Large intestine (tissue), 3 donors: Measurements from ENCODE around the gene L3MBTL3. TPM values are rescaled to one million over a fixed set of nuclear protein-coding genes. Genes with fewer than 3 reads are reported as not detected.
"Not testable (repeated sequence)": the region's sequence is repeated elsewhere in the genome, so short reads cannot be mapped to it uniquely, and the experiment has no call there.

ENCODE experiments used
- DNase-seq, 2 donors: peaks; one replicate each; pipeline versions ENCODE4 v3.0.0 to v3.0.0-alpha.2; 2013
- H3K27ac ChIP-seq: one replicate; pipeline ENCODE4 v1.5.1; 2013; ENCODE audit warnings: low read length
- H3K27me3 ChIP-seq: 2 replicates; pipeline ENCODE4 v1.6.1; 2013; ENCODE audit warnings: low read length; ENCODE audit not compliant: control insufficient read depth, insufficient read depth
- H3K36me3 ChIP-seq: 2 replicates; pipeline ENCODE4 v1.6.1; 2013; ENCODE audit warnings: low read length; ENCODE audit not compliant: control insufficient read depth, insufficient read depth
- H3K4me1 ChIP-seq: one replicate; pipeline ENCODE4 v1.6.1; 2013; ENCODE audit warnings: low read length; ENCODE audit not compliant: control insufficient read depth, insufficient read depth
- H3K4me3 ChIP-seq: one replicate; pipeline ENCODE4 v1.5.1; 2013; ENCODE audit warnings: low read length
- H3K9me3 ChIP-seq: one replicate; pipeline ENCODE4 v1.6.1; 2013; ENCODE audit warnings: mild to moderate bottlenecking, low read depth, low read length, moderate library complexity; ENCODE audit not compliant: control insufficient read depth
- WGBS: methylation state at CpG from one replicate; pipeline ENCODE4 v1.1.5; 2013; ENCODE audit warnings: low lambda C conversion rate; ENCODE audit not compliant: insufficient coverage; 5-methylcytosine and 5-hydroxymethylcytosine counted together
- polyA plus RNA-seq: library from polyadenylated mRNA; unstranded; fragments of 120-200 nt; gene quantifications from one replicate; pipeline ENCODE4 v1.2.1, GENCODE V29; 2013

The L3MBTL3 gene
- polyA plus RNA-seq, 1 donor, result 9.1 TPM

DNA sequence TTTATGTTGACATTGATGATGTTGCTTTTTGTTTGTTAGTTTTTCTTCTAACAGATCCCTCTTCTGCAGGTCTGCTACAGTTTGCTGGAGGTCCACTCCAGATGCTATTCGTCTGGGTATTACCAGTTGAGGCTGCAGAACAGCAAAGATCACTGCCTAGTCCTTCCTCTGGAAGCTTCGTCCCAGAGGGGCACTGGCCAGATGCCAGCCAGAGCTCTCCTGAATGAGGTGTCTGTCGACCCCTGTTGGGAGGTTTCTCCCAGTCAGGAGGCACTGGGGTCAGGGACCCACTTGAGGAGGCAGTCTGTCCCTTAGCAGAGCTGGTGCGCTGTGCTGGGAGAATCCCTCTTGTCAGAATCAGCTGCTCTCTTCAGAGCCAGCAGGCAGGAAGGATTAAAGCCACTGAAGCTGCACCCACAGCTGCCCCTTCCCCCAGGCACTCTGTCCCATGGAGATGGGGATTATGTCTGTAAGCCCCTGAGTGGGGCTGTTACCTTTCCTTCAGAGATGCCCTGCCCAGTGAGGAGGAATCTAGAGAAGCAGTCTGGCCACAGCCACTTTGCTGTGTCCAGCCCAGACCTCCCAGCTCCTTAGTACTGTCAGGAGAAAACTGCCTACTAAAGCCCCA, 155.1 kb downstream of the L3MBTL3 start:
- not testable (repeated sequence) for DNase-seq, H3K4me3 ChIP-seq, H3K4me1 ChIP-seq, H3K27me3 ChIP-seq, H3K36me3 ChIP-seq, H3K27ac ChIP-seq, H3K9me3 ChIP-seq
- no CpG with 5 or more reads among the region's 4 CpGs for WGBS

DNA sequence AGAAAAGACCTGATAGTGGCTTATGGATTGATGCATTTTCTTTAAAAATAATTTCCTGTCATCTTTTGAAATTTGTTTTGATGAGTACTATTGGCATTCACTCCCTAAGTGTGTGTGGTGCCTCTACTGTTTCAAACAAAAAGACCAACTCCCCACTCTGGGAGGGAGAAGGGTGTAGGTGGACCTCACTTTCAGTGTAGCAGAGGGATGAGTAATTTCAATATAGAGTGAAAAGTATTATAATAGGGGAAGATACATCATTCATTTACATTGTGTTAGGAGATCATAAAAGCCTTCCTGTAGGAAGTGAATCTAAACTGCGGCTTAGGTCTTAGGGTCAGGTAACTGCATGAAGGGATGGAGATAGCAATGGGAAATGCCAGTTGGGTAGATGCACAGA, 158.0 kb downstream of the L3MBTL3 start:
- Histone ChIP-seq H3K36me3 (no peaks in the 10 kb centered on the region), H3K4me1 (no peaks in the 10 kb centered on the region), H3K4me3 (no peak overlapping the region), H3K9me3 (no peaks in the 10 kb centered on the region), H3K27ac (no peak overlapping the region), H3K27me3 (no peaks in the 10 kb centered on the region)
- no peak for DNase-seq
- no CpG with 5 or more reads among the region's 1 CpG for WGBS

DNA sequence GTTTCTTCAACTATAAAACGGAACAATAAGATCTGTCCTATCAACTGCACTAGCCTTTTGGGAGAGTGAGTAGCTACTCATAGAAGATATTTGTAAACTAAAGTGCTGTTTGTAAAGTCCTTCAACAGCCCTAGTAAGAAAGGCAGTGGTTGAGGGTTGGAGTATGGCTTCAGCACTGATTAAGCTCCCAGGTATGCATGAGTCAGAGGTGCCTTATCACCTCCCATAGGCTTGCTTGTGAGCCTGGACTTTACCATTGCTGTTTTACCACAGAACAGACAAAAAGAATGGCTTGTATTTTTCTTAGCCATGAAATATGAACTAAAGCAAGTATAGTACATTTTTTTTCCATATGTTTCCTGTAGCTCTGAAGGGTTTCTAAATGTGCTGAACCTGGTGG, 160.3 kb downstream of the L3MBTL3 start:
- no peaks in the 10 kb centered on the region for H3K27me3 ChIP-seq
- H3K27ac ChIP-seq, result no peak overlapping the region
- no peaks in the 10 kb centered on the region for H3K4me1 ChIP-seq
- H3K36me3 ChIP-seq, result no peaks in the 10 kb centered on the region
- 100% methylated on average over 1 of the region's 1 CpG for WGBS
- H3K9me3 ChIP-seq, result no peaks in the 10 kb centered on the region
- DNase-seq, result peak; percentile 31 to 66
- H3K4me3 ChIP-seq, result no peak overlapping the region

DNA sequence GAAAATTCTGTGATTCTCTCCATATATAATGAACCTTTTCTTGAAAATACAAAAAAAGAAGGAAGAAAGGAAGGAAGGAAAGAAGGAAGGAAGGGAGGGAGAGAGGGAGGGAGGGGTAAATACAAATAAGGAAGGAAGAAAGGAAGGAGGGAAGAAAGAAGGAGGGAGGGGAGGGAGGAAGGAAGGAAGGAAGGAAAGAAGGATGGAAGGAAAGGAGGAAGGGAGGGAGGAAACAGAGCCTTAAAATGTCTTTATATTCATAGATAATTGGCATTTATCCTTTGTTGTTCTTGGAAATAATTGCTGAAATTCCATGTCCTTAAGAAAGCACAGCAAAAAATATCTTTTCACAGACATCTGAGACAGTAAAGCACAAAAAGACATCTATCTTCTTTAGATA, 164.1 kb downstream of the L3MBTL3 start:
- no peak for DNase-seq
- Histone ChIP-seq H3K27me3 (no peaks in the 10 kb centered on the region), H3K4me3 (no peak overlapping the region), H3K9me3 (no peaks in the 10 kb centered on the region), H3K4me1 (no peaks in the 10 kb centered on the region), H3K27ac (no peak overlapping the region), H3K36me3 (no peaks in the 10 kb centered on the region)

DNA sequence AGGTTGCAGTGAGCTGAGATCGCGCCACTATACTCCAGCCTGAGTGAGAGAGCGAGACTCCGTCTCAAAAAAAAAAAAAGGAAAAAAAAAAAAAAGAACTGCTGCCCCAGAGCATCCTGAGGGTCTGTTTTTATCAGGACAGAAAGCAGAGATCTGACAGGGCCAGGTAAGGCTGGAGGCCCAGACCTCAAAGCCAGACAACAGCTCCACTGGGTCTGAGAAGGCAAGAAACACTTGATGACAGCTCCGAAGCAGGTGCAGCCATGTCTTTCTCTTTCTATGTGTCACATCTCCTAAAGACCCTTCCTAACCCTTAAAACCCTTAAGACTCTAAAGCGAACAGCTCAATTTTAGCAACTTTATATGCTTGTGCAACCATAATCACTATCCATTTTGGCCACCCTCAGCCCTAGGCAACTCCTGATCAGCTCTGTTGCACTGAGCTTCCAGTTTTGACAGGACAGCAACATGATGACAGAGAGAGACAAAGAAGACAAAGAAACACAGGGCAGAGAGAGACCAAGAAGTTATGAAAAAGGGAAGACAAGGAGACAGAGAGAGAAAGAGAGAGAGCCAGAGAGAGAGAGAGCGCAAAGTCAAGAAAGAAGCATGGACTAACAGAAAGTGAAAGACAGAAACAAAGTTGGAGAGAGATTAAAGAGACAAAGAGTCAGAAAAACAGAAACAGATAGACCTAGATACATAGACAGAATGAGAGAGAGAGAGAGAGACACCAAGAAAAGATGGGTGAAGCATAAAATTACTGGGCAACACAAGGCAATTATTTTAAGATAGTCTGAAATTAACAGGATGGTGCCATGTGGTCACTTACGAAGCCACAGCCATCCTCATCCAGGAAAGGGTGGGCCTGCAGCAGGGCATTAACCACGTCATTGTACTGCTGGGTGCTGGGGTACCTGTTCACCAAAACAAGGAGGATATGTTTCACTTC, 165.2 kb downstream of the L3MBTL3 start:
- no peak for DNase-seq
- no peaks in the 10 kb centered on the region for H3K4me1 ChIP-seq
- no peak overlapping the region for H3K27ac ChIP-seq
- WGBS, result 100% methylated on average over 1 of the region's 9 CpGs
- H3K27me3 ChIP-seq, result no peaks in the 10 kb centered on the region
- no peak overlapping the region for H3K4me3 ChIP-seq
- no peaks in the 10 kb centered on the region for H3K36me3 ChIP-seq
- no peaks in the 10 kb centered on the region for H3K9me3 ChIP-seq

DNA sequence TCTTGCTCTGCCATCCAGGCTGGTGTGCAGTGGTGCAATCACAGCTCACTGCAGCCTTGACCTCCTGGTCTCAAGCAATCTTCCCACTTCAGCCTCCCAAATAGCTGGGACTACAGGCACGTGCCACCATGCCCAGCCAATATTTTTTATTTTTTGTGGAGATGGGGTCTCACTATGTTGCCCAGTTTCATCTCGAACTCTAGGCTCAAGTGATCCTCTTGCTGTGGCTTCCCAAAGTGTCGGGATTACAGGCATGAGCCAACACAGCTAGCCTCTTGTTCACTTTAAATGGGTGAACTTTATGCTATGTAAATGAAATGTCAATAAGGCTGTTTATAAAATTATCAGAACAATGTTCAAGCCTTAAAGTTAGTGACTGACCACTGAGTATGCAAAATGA, 167.3 kb downstream of the L3MBTL3 start:
- DNase-seq, result no peak
- Histone ChIP-seq H3K27ac (no peak overlapping the region), H3K27me3 (no peaks in the 10 kb centered on the region), H3K36me3 (no peaks in the 10 kb centered on the region), H3K9me3 (no peaks in the 10 kb centered on the region), H3K4me3 (no peak overlapping the region), H3K4me1 (no peaks in the 10 kb centered on the region)
- no CpG with 5 or more reads among the region's 3 CpGs for WGBS

DNA sequence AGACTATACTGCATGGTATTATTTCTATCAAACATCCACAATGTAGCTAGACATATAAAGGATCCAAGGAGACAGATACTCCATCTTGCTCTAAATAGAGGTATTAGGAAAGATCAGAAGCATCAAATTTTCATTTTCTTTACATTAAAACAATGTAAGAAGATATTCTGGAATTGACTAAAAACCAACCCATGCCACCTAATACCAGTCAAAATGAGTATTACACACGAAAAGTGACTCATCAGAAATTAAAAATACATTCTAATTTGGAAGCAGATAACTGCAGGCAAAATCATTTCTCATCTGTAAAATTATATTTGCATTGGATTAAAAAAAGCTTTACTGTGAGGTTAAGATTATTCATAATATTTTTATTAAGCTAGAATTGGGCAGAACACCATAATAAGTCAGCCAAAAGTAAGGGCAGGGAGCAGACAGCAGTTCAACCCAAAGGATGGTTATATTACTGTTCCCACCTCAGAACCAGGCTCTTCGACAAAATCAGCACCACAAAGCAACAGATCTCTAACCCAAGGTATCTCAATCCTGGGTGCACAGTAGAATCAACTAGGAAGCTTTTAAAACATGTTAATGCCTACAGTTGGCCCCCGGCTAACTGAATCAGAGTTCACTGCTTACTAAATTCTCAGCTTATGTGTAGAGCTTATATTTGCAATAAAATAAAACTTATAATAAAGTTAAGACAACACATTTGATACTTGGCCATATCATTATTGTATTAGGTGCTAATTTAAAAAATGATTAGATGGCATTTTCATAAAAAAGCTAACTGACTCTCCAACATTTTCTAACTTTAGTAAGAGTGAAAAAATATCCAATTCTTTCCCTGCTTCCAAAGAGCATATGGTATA, 169.2 kb downstream of the L3MBTL3 start:
- Histone ChIP-seq H3K27ac (no peak overlapping the region), H3K4me1 (no peaks in the 10 kb centered on the region), H3K9me3 (no peaks in the 10 kb centered on the region), H3K27me3 (no peaks in the 10 kb centered on the region), H3K36me3 (no peaks in the 10 kb centered on the region), H3K4me3 (no peak overlapping the region)
- 83% methylated on average over 1 of the region's 3 CpGs for WGBS
- no peak for DNase-seq

DNA sequence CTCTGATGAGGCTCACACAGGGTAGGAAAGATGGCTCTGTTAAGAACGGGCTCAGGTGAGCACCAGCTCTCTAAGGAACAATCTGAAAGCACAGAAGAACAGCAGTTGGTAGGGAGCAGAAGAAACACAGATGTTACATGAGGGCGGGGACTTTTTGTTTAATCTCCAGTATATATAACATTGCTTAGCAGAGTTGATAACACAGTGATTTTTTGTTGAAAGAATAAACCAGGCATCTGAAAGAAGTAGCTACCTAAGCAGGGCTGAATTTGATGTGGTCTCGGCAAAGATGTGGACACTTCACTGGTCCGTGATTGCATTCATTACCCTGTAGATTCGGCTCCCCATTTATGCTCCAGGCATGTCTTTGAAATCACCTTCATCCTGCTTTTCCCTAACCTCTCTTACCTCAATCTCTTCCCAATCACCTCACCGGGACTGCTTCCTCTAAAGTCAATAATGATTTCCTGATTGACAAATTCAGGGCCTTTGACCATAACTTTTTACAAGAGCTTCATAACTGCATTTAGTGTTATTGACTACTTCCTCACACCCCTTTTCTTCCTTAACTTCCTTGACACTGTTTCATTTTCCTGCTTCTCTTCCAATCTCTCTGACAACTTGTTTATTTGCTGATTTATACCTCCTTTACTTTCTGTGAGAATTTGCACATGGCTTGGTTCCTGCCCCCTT, 170.0 kb downstream of the L3MBTL3 start:
- Histone ChIP-seq H3K4me3 (no peak overlapping the region), H3K9me3 (no peaks in the 10 kb centered on the region), H3K27ac (no peak overlapping the region), H3K36me3 (no peaks in the 10 kb centered on the region), H3K27me3 (no peaks in the 10 kb centered on the region), H3K4me1 (no peaks in the 10 kb centered on the region)
- no peak for DNase-seq
- 40% methylated on average over 1 of the region's 6 CpGs for WGBS

DNA sequence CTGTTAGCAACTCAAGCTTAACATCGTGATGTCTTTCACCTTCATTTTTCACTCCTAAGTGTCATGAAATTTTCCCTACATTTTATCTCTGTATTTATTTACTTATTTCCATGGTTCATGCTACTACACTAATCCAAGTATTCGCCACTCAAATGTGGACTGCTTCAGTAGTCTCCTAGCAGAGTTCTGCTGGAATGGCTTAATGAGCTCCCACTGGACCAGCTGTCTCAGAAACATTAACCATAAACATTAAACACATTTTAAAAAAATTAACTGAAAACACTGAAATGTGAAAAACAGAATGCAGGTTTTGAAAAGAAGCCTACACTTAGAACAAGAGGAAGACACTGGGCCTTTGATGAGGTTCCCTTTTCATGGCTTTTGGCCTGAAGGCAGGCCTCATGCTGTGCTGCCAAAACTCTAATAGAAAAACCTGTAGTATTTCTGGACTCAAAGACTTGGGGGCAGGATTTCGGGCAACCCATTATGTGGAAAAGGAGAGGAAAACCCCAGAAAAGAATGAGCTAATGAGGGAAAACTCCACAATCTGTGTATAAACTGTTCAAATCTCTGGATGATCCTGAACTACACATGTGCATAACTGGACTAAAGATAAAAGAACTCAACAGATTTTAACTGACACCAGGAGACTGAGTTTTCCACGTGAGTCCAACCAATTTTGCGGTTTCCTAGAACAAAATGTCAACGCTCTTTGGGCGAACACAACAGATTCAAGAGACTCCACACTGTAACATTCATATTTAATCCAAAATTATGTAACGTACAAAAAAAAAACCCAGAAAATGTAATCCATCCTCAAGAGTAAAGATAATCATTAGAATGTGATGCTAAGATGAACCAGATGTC, 171.4 kb downstream of the L3MBTL3 start:
- Histone ChIP-seq H3K27ac (no peak overlapping the region), H3K4me3 (no peak overlapping the region), H3K4me1 (no peaks in the 10 kb centered on the region), H3K36me3 (no peaks in the 10 kb centered on the region), H3K27me3 (no peaks in the 10 kb centered on the region), H3K9me3 (no peaks in the 10 kb centered on the region)
- DNase-seq, result no peak
- 100% methylated on average over 2 of the region's 8 CpGs for WGBS
